NT2/D1 (cell line): ENCODE results near the gene FIGNL2.

Experiments used
- YY1 ChIP-seq: IDR thresholded peaks from 2 replicates; pipeline ENCODE4 v1.6.1; 2011; ENCODE audit not compliant: insufficient read length, insufficient read depth
- ZNF274 ChIP-seq: IDR thresholded peaks from 2 replicates; pipeline ENCODE4 v1.6.1; 2011; ENCODE audit warnings: mild to moderate bottlenecking, low read depth, low read length

DNA sequence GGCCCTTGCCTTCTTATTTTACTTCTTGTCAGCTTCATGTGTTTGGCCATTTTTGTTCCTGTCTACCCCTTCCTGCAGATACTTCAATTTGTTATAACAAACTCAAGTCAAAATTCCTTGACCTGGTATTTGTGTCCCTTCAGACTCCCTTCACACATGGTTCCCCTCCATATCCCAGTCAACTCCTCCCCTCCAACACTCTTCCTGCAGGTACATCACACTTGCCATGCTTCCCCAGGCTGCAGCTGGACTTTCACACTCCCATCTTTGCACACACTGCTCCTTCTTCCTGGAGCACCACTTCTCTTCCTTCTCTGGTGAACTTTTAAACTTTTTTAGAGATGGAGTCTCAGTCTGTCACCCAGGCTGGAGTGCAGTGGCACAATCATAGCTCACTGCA is 18.9 kb upstream of the FIGNL2 start:
- TF ChIP-seq ZNF274 (no peak), YY1 (no peak)
